HG02943 (cell line): ENCODE measurements around the gene SKIDA1.

Experiments used
- ATAC-seq: cut with Tn5 transposase; IDR thresholded peaks from one replicate; pipeline ENCODE4 v1.9.1; 2021; ENCODE audit warnings: mild to moderate bottlenecking, low read depth, moderate library complexity; ENCODE audit not compliant: unreplicated experiment

The SKIDA1 gene

GRCh38 chr10:21529032-21529910 is 3.8 kb upstream of the SKIDA1 start:
- no peak for ATAC-seq

GRCh38 chr10:21528236-21529031 is 3.0 kb upstream of the SKIDA1 start:
- no peak for ATAC-seq

GRCh38 chr10:21527598-21528235 is 2.2 kb upstream of the SKIDA1 start:
- no peak for ATAC-seq

GRCh38 chr10:21526860-21527597 is 1.5 kb upstream of the SKIDA1 start:
- ATAC-seq, result no peak

- peak; percentile 37 for ATAC-seq
Observed at GRCh38 chr10:21526188-21526859, 842 bp upstream of the SKIDA1 start.

GRCh38 chr10:21524526-21525366 is 736 bp downstream of the SKIDA1 start:
- no peak for ATAC-seq

GRCh38 chr10:21524131-21524525 is 1.4 kb downstream of the SKIDA1 start:
- no peak for ATAC-seq

GRCh38 chr10:21523557-21524008 is 1.9 kb downstream of the SKIDA1 start:
- no peak for ATAC-seq

- no peak for ATAC-seq
Observed at GRCh38 chr10:21522631-21523406, 2.7 kb downstream of the SKIDA1 start.

- no peak for ATAC-seq
Observed at GRCh38 chr10:21521751-21522533, 3.5 kb downstream of the SKIDA1 start.

- ATAC-seq, result no peak
Observed at GRCh38 chr10:21520949-21521348, 4.5 kb downstream of the SKIDA1 start.

- ATAC-seq, result no peak
Observed at GRCh38 chr10:21520509-21520908, 5.0 kb downstream of the SKIDA1 start.

GRCh38 chr10:21519941-21520436 is 5.5 kb downstream of the SKIDA1 start:
- no peak for ATAC-seq

GRCh38 chr10:21519397-21519933 is 6.0 kb downstream of the SKIDA1 start:
- no peak for ATAC-seq

GRCh38 chr10:21518641-21519396 is 6.7 kb downstream of the SKIDA1 start:
- ATAC-seq, result no peak

GRCh38 chr10:21518149-21518640 is 7.3 kb downstream of the SKIDA1 start:
- ATAC-seq, result no peak
